ENCODE data around the gene PCA3.
A peak's percentile ranks its signal among the peaks of the same experiment; 100 is the strongest.

PCA3 gene

DNA sequence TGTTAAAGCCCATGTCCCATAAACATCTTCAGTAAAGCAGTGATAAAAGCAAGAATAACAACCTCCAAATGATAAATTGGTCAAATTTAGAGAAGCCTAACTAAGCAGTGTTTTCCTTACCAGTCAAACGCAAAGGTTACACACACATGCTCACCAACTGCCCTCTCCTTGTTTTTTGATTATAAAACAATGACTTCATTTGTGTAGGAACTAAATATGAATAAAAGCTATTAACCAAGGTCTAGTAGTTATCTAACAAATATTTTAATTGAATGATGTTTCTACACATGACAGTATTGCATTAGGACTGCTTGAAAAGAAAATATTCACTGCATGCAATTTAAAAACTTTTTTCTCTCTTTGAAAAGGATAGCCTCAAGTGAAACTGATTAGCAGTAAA, 36.7 kb downstream of the PCA3 start:
- Histone ChIP-seq H3K9ac (ENCODE audit: low read length) (no peak overlapping the region), H3K4me3 (ENCODE audit: low read length) (no peak overlapping the region), H3K27me3 (ENCODE audit: control insufficient read depth, insufficient read depth, low read length) (peaks cover 4% of the 10 kb centered on the region), H3K36me3 (ENCODE audit: control insufficient read depth, insufficient read depth, low read length) (no peaks in the 10 kb centered on the region), H3K4me1 (ENCODE audit: control insufficient read depth, insufficient read depth, low read length) (no peaks in the 10 kb centered on the region), H3K9me3 (ENCODE audit: control insufficient read depth, low read length) (no peaks in the 10 kb centered on the region)

DNA sequence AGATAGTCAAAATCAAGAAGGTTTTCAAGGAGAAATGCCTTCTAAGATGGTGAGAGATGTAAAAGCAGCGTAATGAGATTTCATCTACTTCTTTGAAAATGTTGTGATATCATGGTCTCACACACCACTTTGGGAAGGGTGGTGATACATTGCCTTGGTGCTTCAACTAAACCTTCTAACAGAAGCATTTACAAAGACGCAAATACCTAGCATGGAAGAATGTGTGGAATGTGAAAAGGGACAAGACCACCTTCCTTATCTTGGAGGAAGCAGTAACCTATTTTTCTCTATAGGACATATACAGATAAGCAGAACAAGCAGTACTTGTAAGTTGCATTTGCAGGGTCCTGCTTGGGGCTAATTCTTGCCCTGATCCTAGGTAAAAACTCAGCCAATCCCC, 38.8 kb downstream of the PCA3 start:
- Histone ChIP-seq H3K9me3 (ENCODE audit: control insufficient read depth, low read length) (no peaks in the 10 kb centered on the region), H3K27me3 (ENCODE audit: control insufficient read depth, insufficient read depth, low read length) (no peaks in the 10 kb centered on the region), H3K36me3 (ENCODE audit: control insufficient read depth, insufficient read depth, low read length) (no peaks in the 10 kb centered on the region), H3K4me3 (ENCODE audit: low read length) (no peak overlapping the region), H3K9ac (ENCODE audit: low read length) (no peak overlapping the region), H3K4me1 (ENCODE audit: control insufficient read depth, insufficient read depth, low read length) (no peaks in the 10 kb centered on the region)

DNA sequence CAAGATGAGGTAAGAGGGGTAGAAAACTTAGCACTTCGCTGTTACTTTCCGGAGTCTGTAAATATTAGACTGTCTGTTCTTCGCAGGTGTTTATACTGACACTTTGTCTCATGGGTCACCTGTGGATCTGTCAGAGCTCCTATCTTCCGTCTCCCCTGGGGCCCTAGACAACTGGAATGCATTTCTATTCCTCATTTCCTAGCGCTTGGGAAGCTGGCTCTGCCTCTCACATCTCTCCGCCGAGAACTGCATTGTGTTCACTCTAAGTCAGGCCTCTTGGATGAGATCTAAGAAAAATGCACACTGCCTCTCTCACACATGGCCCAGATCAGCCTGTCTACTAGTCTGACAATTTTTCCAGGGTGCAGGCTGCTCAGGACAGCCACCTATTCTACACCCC, 39.5 kb downstream of the PCA3 start:
- Histone ChIP-seq H3K27me3 (ENCODE audit: control insufficient read depth, insufficient read depth, low read length) (peaks cover 4% of the 10 kb centered on the region), H3K36me3 (ENCODE audit: control insufficient read depth, insufficient read depth, low read length) (no peaks in the 10 kb centered on the region), H3K4me1 (ENCODE audit: control insufficient read depth, insufficient read depth, low read length) (no peaks in the 10 kb centered on the region), H3K9ac (ENCODE audit: low read length) (no peak overlapping the region), H3K4me3 (ENCODE audit: low read length) (no peak overlapping the region), H3K9me3 (ENCODE audit: control insufficient read depth, low read length) (no peaks in the 10 kb centered on the region)

DNA sequence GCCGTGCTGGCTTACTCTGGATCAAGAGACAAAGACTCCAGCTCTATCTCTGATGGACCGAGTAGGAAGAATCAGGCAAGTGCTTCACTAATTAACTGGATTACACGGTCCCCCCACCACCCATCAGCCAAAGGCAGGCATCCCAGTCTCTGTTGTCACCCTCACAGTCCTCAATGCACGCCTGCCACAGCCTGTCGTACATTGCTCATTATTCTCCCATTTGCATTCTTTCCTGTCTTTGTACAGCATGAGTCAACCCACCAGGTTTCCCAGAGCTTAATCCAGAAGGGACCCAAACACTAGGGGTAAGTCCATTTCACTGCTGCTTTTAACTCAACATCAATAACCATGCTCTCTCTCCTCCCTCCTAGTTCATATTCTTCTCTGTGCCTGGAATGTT, 44.4 kb downstream of the PCA3 start:
- Histone ChIP-seq H3K9me3 (ENCODE audit: control insufficient read depth, low read length) (no peaks in the 10 kb centered on the region), H3K9ac (ENCODE audit: low read length) (no peak overlapping the region)

DNA sequence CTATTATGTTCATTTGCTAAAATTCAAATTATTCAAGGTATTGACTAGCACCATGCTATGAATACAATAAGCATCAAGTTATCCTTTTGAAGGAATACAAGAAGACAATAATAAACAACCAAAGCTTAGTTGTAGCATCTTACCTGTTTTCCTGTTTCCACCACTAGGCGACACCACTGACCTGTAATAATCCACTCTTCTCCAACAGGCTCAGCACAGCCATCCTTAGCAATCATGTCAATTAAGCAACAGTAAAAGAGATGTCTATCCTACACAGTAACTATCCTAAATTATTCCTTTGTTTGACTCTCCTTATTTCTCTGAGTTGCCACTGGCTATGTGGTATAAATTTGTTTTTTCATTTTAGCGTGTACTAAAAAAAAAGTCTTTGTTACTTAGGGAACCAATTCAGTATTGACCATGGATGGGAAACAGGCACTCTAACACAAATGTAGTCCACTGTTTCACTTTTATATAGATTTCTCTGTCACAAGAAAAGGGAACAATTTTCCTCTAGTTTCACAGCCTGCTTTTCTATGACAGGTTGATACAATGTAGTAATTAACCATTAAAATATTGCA, 46.2 kb downstream of the PCA3 start:
- H3K9ac ChIP-seq (ENCODE audit: low read length): no peak overlapping the region
- no peaks in the 10 kb centered on the region for H3K9me3 ChIP-seq (ENCODE audit: control insufficient read depth, low read length)

More for the DNA sequence above, 44.4 kb downstream of the PCA3 start:
- Histone ChIP-seq H3K4me3 (ENCODE audit: low read length) (no peak overlapping the region), H3K27me3 (ENCODE audit: control insufficient read depth, insufficient read depth, low read length) (peaks cover 4% of the 10 kb centered on the region), H3K36me3 (ENCODE audit: control insufficient read depth, insufficient read depth, low read length) (no peaks in the 10 kb centered on the region), H3K4me1 (ENCODE audit: control insufficient read depth, insufficient read depth, low read length) (no peaks in the 10 kb centered on the region)

DNA sequence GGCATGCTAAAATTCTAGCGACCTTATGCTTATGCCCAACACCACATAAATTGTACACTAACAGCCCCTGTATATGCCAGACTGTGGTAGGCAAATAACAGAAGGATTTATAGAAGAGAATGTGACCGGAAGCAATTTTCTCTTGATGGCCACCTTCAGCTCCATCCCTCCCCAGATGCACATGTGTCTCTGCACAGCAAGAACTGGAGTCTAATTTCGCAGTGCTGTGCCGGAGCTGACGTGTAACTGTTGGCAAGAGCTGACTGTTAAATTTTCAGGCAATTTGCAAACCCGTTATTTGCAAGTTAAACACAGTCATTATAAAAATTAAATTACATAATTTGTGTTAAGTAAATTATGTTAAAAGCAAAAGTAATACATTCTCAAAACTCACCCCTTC, 48.4 kb downstream of the PCA3 start:
- peaks cover 4% of the 10 kb centered on the region for H3K27me3 ChIP-seq (ENCODE audit: control insufficient read depth, insufficient read depth, low read length)
- H3K36me3 ChIP-seq (ENCODE audit: control insufficient read depth, insufficient read depth, low read length): no peaks in the 10 kb centered on the region
- H3K4me3 ChIP-seq (ENCODE audit: low read length): no peak overlapping the region
- no peaks in the 10 kb centered on the region for H3K9me3 ChIP-seq (ENCODE audit: control insufficient read depth, low read length)
- no peak overlapping the region for H3K9ac ChIP-seq (ENCODE audit: low read length)
- H3K4me1 ChIP-seq (ENCODE audit: control insufficient read depth, insufficient read depth, low read length): no peaks in the 10 kb centered on the region

More for the DNA sequence above, 46.2 kb downstream of the PCA3 start:
- Histone ChIP-seq H3K27me3 (ENCODE audit: control insufficient read depth, insufficient read depth, low read length) (peaks cover 4% of the 10 kb centered on the region), H3K4me3 (ENCODE audit: low read length) (no peak overlapping the region), H3K36me3 (ENCODE audit: control insufficient read depth, insufficient read depth, low read length) (no peaks in the 10 kb centered on the region), H3K4me1 (ENCODE audit: control insufficient read depth, insufficient read depth, low read length) (no peaks in the 10 kb centered on the region)

DNA sequence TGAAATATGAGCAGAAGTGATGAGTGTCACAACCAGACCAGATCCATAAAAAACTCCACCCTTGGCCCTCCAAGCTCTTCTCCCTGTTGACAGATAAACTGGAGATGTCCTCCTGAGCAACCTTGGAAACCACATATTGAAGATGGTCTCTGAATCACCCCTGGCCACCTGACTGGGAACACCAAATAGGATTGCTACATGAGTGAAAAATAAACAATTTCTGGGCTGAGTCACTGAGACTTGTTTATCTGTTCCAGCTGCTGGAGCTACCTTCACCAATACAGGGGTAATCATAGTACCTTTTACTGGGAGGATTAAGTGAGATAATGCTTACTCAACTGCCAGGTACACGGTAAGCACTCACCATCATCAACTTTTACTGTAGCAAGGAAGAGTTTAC, 53.3 kb downstream of the PCA3 start:
- H3K4me3 ChIP-seq (ENCODE audit: low read length): no peak overlapping the region
- H3K9ac ChIP-seq (ENCODE audit: low read length): no peak overlapping the region
- H3K9me3 ChIP-seq (ENCODE audit: control insufficient read depth, low read length): no peaks in the 10 kb centered on the region
- no peaks in the 10 kb centered on the region for H3K27me3 ChIP-seq (ENCODE audit: control insufficient read depth, insufficient read depth, low read length)
- H3K36me3 ChIP-seq (ENCODE audit: control insufficient read depth, insufficient read depth, low read length): no peaks in the 10 kb centered on the region
- peaks cover 4% of the 10 kb centered on the region for H3K4me1 ChIP-seq (ENCODE audit: control insufficient read depth, insufficient read depth, low read length)

DNA sequence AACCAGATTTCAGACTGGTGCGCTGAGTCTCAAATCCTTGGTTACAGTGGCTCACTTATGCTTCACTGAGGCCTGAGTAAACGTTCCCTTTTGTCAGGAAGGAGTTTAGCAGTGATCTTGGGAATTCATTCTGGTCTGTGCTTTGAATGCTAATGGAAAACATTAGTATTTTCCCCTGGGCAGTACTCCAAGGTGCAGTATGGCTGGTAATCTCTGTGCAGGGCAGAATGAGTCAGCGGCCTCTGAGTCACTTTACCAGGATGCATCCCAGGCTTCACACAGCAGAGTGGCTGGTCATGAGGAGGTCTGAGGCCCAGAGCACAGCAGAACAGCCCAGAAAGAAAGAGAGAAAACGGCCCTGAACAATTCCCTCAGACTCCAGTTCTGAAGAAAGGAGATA, 54.0 kb downstream of the PCA3 start:
- Histone ChIP-seq H3K36me3 (ENCODE audit: control insufficient read depth, insufficient read depth, low read length) (no peaks in the 10 kb centered on the region), H3K27me3 (ENCODE audit: control insufficient read depth, insufficient read depth, low read length) (no peaks in the 10 kb centered on the region), H3K4me1 (ENCODE audit: control insufficient read depth, insufficient read depth, low read length) (peaks cover 4% of the 10 kb centered on the region), H3K9ac (ENCODE audit: low read length) (peak overlapping the region; percentile 20), H3K9me3 (ENCODE audit: control insufficient read depth, low read length) (no peaks in the 10 kb centered on the region), H3K4me3 (ENCODE audit: low read length) (no peak overlapping the region)

DNA sequence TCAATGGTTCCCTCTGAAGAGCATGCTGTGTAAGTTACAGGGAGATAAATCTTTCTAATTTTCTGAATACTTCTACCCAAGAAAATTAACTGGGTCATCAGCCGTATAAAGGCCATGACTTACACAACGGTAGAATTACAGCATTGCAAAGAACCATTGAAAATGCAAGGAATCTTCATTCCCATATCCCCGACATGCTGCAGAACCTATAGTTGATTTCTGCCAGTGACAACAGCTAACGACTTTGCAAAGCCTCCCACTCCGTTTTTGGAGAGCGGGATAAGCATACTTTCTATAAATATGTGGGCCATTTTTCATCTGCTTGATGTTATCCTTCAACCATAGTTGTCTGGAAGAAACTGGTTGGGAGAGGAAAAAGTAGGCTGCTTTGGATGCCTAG, 56.2 kb downstream of the PCA3 start:
- H3K27me3 ChIP-seq (ENCODE audit: control insufficient read depth, insufficient read depth, low read length): peaks cover 4% of the 10 kb centered on the region
- no peak overlapping the region for H3K4me3 ChIP-seq (ENCODE audit: low read length)
- no peaks in the 10 kb centered on the region for H3K9me3 ChIP-seq (ENCODE audit: control insufficient read depth, low read length)
- H3K36me3 ChIP-seq (ENCODE audit: control insufficient read depth, insufficient read depth, low read length): no peaks in the 10 kb centered on the region
- peaks cover 4% of the 10 kb centered on the region for H3K4me1 ChIP-seq (ENCODE audit: control insufficient read depth, insufficient read depth, low read length)
- no peak overlapping the region for H3K9ac ChIP-seq (ENCODE audit: low read length)

DNA sequence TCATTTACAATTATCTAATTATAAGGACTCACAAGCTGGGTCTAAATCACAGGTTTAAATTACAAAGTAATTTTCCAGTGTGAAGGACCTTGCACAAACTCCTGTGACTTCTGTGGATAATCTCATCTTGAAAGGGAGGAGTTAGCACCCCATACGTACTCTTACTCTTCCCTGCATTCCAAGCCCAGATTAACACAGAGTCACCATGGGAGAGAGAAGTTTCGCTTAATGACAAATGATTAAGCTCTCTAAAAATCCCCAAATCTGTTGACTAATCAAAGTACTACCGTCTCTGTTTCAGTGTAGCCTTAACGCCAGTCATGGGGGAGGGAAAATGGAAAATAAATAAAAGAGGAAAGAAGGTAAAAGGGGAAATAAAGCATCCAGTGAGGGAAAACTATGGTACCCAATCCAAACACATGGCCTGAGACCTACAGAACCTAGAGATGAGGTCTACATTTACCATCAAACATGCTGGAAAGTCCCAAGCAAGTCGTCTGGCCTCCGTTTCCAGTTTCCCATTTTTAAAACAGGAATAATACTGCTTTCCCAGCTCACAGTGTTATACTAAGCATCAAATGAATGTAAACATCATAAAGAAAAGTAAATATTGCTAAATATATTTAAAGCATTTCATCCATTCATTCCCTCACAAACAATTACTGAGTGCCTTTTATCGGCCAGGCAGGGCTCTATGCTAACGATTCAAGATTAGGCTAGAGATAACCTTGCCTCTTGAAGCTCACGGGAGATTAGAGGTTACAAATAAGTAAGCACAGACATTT, 63.2 kb downstream of the PCA3 start:
- Histone ChIP-seq H3K9ac (ENCODE audit: low read length) (no peak overlapping the region), H3K9me3 (ENCODE audit: control insufficient read depth, low read length) (no peaks in the 10 kb centered on the region), H3K4me3 (ENCODE audit: low read length) (no peak overlapping the region), H3K4me1 (ENCODE audit: control insufficient read depth, insufficient read depth, low read length) (no peaks in the 10 kb centered on the region), H3K27me3 (ENCODE audit: control insufficient read depth, insufficient read depth, low read length) (peaks cover 4% of the 10 kb centered on the region), H3K36me3 (ENCODE audit: control insufficient read depth, insufficient read depth, low read length) (no peaks in the 10 kb centered on the region)

DNA sequence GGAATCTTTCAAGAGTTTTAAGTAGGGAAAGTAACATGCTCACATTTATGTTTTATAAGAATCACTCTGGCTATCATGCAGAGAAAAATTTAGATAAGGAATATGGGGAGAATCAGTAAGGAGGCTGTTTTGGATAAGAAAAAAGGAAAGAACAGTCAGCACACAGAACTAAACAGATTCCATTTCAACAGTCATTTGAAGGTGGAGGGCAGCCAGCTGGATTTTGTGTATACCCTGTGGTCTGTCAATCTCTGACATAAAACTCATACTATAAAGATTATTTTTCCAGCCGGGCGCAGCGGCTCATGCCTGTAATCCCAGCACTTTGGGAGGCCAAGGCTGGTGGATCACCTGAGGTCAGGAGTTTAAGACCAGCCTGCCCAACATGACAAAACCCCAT, 64.2 kb downstream of the PCA3 start:
- Histone ChIP-seq H3K4me3 (ENCODE audit: low read length) (no peak overlapping the region), H3K36me3 (ENCODE audit: control insufficient read depth, insufficient read depth, low read length) (no peaks in the 10 kb centered on the region), H3K9me3 (ENCODE audit: control insufficient read depth, low read length) (no peaks in the 10 kb centered on the region), H3K27me3 (ENCODE audit: control insufficient read depth, insufficient read depth, low read length) (peaks cover 4% of the 10 kb centered on the region), H3K4me1 (ENCODE audit: control insufficient read depth, insufficient read depth, low read length) (no peaks in the 10 kb centered on the region), H3K9ac (ENCODE audit: low read length) (no peak overlapping the region)

DNA sequence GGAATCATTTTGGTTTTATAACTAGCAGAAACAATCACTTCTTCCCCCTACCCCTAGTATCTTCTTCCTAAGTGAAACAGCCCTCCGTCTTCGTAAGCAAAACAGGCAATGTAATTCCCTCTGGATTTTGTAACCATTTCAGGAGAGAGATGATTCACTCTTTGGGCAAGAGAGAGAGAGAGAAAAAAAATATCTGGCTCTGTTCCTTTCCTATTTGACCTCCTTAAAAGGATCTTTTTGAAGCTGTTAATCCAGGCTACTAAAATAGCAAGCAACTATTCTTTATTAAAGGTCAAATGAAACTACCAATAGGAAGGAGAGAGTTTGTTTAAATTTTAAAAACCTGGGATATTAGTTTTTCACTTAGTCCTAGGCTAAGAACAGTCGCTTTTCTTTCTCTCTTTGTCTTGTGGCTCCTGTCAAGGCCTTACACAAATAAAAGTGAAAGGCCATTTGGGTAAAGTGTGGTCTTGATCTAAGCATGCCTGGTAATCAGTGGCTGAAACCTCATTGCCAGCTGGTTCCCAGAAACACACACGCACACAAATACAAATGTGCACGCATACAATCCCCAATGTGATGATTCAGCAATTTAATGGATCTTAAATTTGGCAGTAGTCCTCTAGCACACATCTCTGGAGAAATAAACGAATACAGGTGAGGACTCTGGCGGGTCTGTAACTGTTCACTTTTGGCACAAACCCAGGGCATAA, 71.5 kb downstream of the PCA3 start:
- Histone ChIP-seq H3K9ac (ENCODE audit: low read length) (peak overlapping the region; percentile 15), H3K4me1 (ENCODE audit: control insufficient read depth, insufficient read depth, low read length) (no peaks in the 10 kb centered on the region), H3K36me3 (ENCODE audit: control insufficient read depth, insufficient read depth, low read length) (no peaks in the 10 kb centered on the region), H3K9me3 (ENCODE audit: control insufficient read depth, low read length) (no peaks in the 10 kb centered on the region), H3K27me3 (ENCODE audit: control insufficient read depth, insufficient read depth, low read length) (no peaks in the 10 kb centered on the region), H3K4me3 (ENCODE audit: low read length) (no peak overlapping the region)

Data from mucosa of stomach (tissue), 1 donor.